ENCODE results near the gene IFNA10. TPM values are rescaled to one million over a fixed set of nuclear protein-coding genes. Genes with fewer than 3 reads are reported as not detected.
"Not testable (repeated sequence)": the region's sequence is repeated elsewhere in the genome, so short reads cannot be mapped to it uniquely, and the experiment has no call there.

The IFNA10 gene
- total and polyA plus RNA-seq, 10 of the 15 experiments (the other 5 are each of a cell fraction or from before 2014, with no cell fraction given): not detected

DNA sequence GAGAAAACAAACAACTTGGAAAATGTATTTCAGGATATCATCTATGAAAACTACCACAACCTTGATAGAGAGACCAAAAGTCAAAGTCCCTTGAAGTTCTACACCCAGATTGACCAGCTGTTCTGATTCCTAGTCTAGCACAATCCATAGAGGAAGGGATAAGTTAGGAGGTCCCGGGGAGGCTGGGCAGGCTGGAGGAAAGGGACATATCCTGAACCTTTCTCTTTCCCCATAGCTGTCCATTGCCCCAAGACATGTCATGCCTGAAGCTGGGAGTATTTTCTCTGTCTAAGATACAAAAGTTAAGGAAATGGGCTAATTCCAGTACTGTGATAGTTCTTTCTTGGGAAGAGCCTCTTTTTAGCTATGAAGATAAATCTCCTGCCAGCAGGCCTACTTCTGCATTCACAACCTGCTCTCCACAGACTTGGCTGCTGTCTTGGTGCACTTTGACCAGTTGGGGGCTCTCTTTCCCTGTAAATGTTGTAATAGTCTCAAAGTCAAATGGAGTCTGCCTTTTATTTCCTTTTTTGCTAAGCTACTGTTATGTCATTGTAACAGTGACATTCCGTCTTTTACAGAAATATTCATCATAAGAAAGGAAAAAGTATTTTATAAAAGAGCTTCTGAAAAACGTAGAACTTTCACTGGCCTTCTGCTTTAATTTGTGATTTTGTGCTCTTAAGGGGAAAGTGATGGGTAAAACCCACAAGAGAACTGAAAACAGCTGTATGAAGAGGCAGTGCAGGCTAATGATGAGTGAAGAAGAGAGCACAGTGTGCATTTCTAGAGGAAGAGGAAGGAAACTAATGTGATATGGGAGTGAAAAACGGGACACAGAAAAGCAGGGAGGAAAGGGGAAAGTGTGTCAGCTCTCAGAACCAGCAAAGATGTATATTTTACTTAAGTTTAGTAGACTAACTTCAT, 23.9 kb downstream of the IFNA10 start:
- BruUV-seq (replicated peaks); H3K4me2 ChIP-seq (ENCODE audit: control insufficient read depth, insufficient read depth); H3K4me3 ChIP-seq; H3K27me3 ChIP-seq (replicated peaks in 1 of 2; ENCODE audit: control insufficient read depth in 2 of 2, insufficient read depth in 2 of 2, low read length in 1 of 2); H4K20me1 ChIP-seq (ENCODE audit: control insufficient read depth, insufficient read depth); H3K79me2 ChIP-seq (ENCODE audit: control insufficient read depth, insufficient read depth, low read length); intact Hi-C loops (cut with micrococcal nuclease; ENCODE audit: unreplicated experiment); H2AFZ ChIP-seq (ENCODE audit: control insufficient read depth, low read depth, low read length); H3K9ac ChIP-seq (ENCODE audit: control insufficient read depth, insufficient read depth, low read length); FAIRE-seq; H3K4me1 ChIP-seq (ENCODE audit: control insufficient read depth, insufficient read depth, low read length); H3K27ac ChIP-seq (ENCODE audit: control insufficient read depth, insufficient read depth); H3K36me3 ChIP-seq (ENCODE audit: control insufficient read depth in 2 of 2, insufficient read depth in 2 of 2, low read length in 1 of 2); H3K9me3 ChIP-seq (replicated peaks; ENCODE audit: control insufficient read depth, insufficient read depth, low read length); in situ Hi-C loops (cut with MboI); POLR2A ChIA-PET; DNase-seq (ENCODE audit: low read depth, low spot score): not testable (repeated sequence)
- ChIA-PET SMC1A (ENCODE audit: uncharacterized antibody, unreplicated experiment) (interaction anchor here (0.6 to 1.9 kb wide), 16 partner anchors 9 to 1259 kb away, joined by 3 to 6 read pairs (median 4); no protein-coding TSS in a partner anchor), CTCF (interaction anchor here (0.6 to 3.4 kb wide), 31 partner anchors 9 to 825 kb away, joined by 3 to 28 read pairs (median 4); partner anchors contain the start of gene IFNA21), RAD21 (ENCODE audit: unreplicated experiment) (interaction anchor here (0.6 to 1.3 kb wide), 8 partner anchors 9 to 249 kb away, joined by 3 to 9 read pairs (median 3); no protein-coding TSS in a partner anchor)
- peak; percentile 98 for ATAC-seq
- 22% methylated on average over 4 of the region's 4 CpGs for WGBS (ENCODE audit: insufficient coverage, insufficient replicate concordance, low lambda C conversion rate, missing lambda C conversion rate)
- TF ChIP-seq RAD21 (IDR thresholded peaks at IDR 0.05; ENCODE audit: insufficient read depth, low read depth, low read length): peak; percentile 49; the same call in 1 of the 2 replicates
- TF ChIP-seq, protein P1, sequence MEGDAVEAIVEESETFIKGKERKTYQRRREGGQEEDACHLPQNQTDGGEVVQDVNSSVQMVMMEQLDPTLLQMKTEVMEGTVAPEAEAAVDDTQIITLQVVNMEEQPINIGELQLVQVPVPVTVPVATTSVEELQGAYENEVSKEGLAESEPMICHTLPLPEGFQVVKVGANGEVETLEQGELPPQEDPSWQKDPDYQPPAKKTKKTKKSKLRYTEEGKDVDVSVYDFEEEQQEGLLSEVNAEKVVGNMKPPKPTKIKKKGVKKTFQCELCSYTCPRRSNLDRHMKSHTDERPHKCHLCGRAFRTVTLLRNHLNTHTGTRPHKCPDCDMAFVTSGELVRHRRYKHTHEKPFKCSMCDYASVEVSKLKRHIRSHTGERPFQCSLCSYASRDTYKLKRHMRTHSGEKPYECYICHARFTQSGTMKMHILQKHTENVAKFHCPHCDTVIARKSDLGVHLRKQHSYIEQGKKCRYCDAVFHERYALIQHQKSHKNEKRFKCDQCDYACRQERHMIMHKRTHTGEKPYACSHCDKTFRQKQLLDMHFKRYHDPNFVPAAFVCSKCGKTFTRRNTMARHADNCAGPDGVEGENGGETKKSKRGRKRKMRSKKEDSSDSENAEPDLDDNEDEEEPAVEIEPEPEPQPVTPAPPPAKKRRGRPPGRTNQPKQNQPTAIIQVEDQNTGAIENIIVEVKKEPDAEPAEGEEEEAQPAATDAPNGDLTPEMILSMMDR (IDR thresholded peaks at IDR 0.05 in 2 of 3, conservative IDR thresholded peaks at IDR 0.05 in 1 of 3; ENCODE audit: control insufficient read depth in 2 of 3, extremely low read depth in 1 of 3, insufficient read depth in 1 of 3, low read depth in 3 of 3, low read length in 3 of 3): peak; percentile 57 to 70 (median 57)

All from GM12878 (cell line).